DND-41 (cell line): Measurements from ENCODE around the gene CD99L2.

Source experiments
- ATAC-seq: fragments of 200-7000 bp; cut with Tn5 transposase; 3 replicates; pipeline ENCODE4 v1.9.1; 2021; ENCODE audit warnings: low read depth; ENCODE audit not compliant: insufficient read depth
- DNase-seq: peaks from one replicate; pipeline ENCODE4 v3.0.0-alpha.2; 2020
- H2AFZ ChIP-seq: 2 replicates; pipeline ENCODE4 v1.6.0; 2012; ENCODE audit warnings: low read depth, low read length
- H3K27ac ChIP-seq: 2 replicates; pipeline ENCODE4 v1.5.1; 2012; ENCODE audit warnings: low read length, inconsistent platforms
- H3K27me3 ChIP-seq: fragments of 200-600 bp; sonication (generic); 2 replicates; pipeline ENCODE4 v1.6.0; 2012; ENCODE audit warnings: low read length, mild to moderate bottlenecking, inconsistent platforms; ENCODE audit not compliant: insufficient read depth, poor library complexity
- H3K36me3 ChIP-seq: 2 replicates; pipeline ENCODE4 v1.5.1; 2012; ENCODE audit warnings: low read length, inconsistent platforms; ENCODE audit not compliant: insufficient read depth
- H3K4me1 ChIP-seq: 2 replicates; pipeline ENCODE4 v1.5.1; 2012; ENCODE audit warnings: mild to moderate bottlenecking, low read length; ENCODE audit not compliant: insufficient read depth
- H3K4me2 ChIP-seq: 2 replicates; pipeline ENCODE4 v1.6.0; 2012; ENCODE audit warnings: mild to moderate bottlenecking, moderate library complexity, low read length, inconsistent platforms; ENCODE audit not compliant: insufficient read depth
- H3K4me3 ChIP-seq, 2 experiments: fragments of 200-600 bp in 1 of 2; shearing (Covaris generic) in 1 of 2; 2 replicates each; pipeline ENCODE4 v1.5.1; 2012 to 2016; ENCODE audit warnings: inconsistent platforms in 2 of 2, low read length in 2 of 2, mild to moderate bottlenecking in 2 of 2, low read depth in 1 of 2, moderate library complexity in 1 of 2
- H3K79me2 ChIP-seq: 2 replicates; pipeline ENCODE4 v1.6.0; 2012; ENCODE audit warnings: low read length, inconsistent platforms; ENCODE audit not compliant: insufficient read depth
- H3K9ac ChIP-seq: 2 replicates; pipeline ENCODE4 v1.6.0; 2012; ENCODE audit warnings: low read depth, mild to moderate bottlenecking, inconsistent platforms, low read length, moderate library complexity
- H3K9me3 ChIP-seq: 2 replicates; pipeline ENCODE4 v1.5.1; 2012; ENCODE audit warnings: low read length, moderate library complexity, mild to moderate bottlenecking, inconsistent platforms; ENCODE audit not compliant: insufficient read depth, severe bottlenecking
- H4K20me1 ChIP-seq: 2 replicates; pipeline ENCODE4 v1.6.0; 2012; ENCODE audit warnings: low read length; ENCODE audit not compliant: insufficient read depth
- CTCF ChIP-seq: IDR thresholded peaks from 2 replicates; pipeline ENCODE4 v1.5.1; 2012; ENCODE audit warnings: borderline replicate concordance, low read length, moderate library complexity, mild to moderate bottlenecking; ENCODE audit not compliant: poor library complexity, severe bottlenecking; ENCODE audit errors: extremely low read depth
- EZH2 ChIP-seq: IDR thresholded peaks from 3 replicates; pipeline ENCODE4 v1.6.1; 2012; ENCODE audit warnings: borderline replicate concordance, low read depth, mild to moderate bottlenecking, moderate library complexity, low read length, inconsistent platforms; ENCODE audit not compliant: severe bottlenecking

CD99L2 gene

GRCh38 chrX:150792949-150793527 lies 105.4 kb downstream of the CD99L2 start:
- no peaks in the 10 kb centered on the region for H3K9me3 ChIP-seq
- ATAC-seq = no peak
- no peak overlapping the region for H2AFZ ChIP-seq
- no peak overlapping the region for H3K4me3 ChIP-seq
- no peak overlapping the region for H3K27ac ChIP-seq
- H3K4me1 ChIP-seq = no peaks in the 10 kb centered on the region
- DNase-seq = no peak
- no peaks in the 10 kb centered on the region for H3K79me2 ChIP-seq
- H3K4me2 ChIP-seq = no peak overlapping the region
- no peak overlapping the region for H3K9ac ChIP-seq
- no peak for TF ChIP-seq CTCF
- TF ChIP-seq EZH2 = no peak
- peaks cover 26% of the 10 kb centered on the region for H3K36me3 ChIP-seq
- H3K27me3 ChIP-seq = no peaks in the 10 kb centered on the region
- no peaks in the 10 kb centered on the region for H4K20me1 ChIP-seq

GRCh38 chrX:150790021-150790420 lies 108.4 kb downstream of the CD99L2 start:
- Histone ChIP-seq H3K36me3 (peaks cover 16% of the 10 kb centered on the region; the same call in 1 of the 2 replicates), H3K9ac (no peak overlapping the region), H3K27ac (no peak overlapping the region), H2AFZ (no peak overlapping the region), H3K4me3 (no peak overlapping the region), H4K20me1 (no peaks in the 10 kb centered on the region), H3K9me3 (no peaks in the 10 kb centered on the region), H3K4me1 (no peaks in the 10 kb centered on the region), H3K4me2 (no peak overlapping the region), H3K79me2 (no peaks in the 10 kb centered on the region), H3K27me3 (no peaks in the 10 kb centered on the region)
- ATAC-seq = no peak
- no peak for DNase-seq
- no peak for TF ChIP-seq EZH2
- TF ChIP-seq CTCF = no peak

GRCh38 chrX:150781677-150782076 lies 116.8 kb downstream of the CD99L2 start:
- DNase-seq (no peak), ATAC-seq (no peak)
- Histone ChIP-seq H2AFZ (no peak overlapping the region), H4K20me1 (no peaks in the 10 kb centered on the region), H3K27me3 (no peaks in the 10 kb centered on the region), H3K9ac (no peak overlapping the region), H3K36me3 (no peaks in the 10 kb centered on the region), H3K4me2 (no peak overlapping the region), H3K4me3 (no peak overlapping the region), H3K4me1 (no peaks in the 10 kb centered on the region), H3K27ac (no peak overlapping the region), H3K79me2 (no peaks in the 10 kb centered on the region), H3K9me3 (no peaks in the 10 kb centered on the region)
- no peak for TF ChIP-seq EZH2
- no peak for TF ChIP-seq CTCF

- H4K20me1 ChIP-seq = no peaks in the 10 kb centered on the region
- H3K79me2 ChIP-seq = no peaks in the 10 kb centered on the region
- H3K9me3 ChIP-seq = no peaks in the 10 kb centered on the region
- no peak for DNase-seq
- H3K36me3 ChIP-seq = peaks cover 7% of the 10 kb centered on the region; the same call in 1 of the 2 replicates
- TF ChIP-seq EZH2 = no peak
- TF ChIP-seq CTCF = no peak
- no peak overlapping the region for H3K4me2 ChIP-seq
- no peak for ATAC-seq
- H3K27me3 ChIP-seq = no peaks in the 10 kb centered on the region
- no peak overlapping the region for H3K4me3 ChIP-seq
- no peak overlapping the region for H2AFZ ChIP-seq
- no peak overlapping the region for H3K27ac ChIP-seq
- H3K4me1 ChIP-seq = no peaks in the 10 kb centered on the region
- H3K9ac ChIP-seq = no peak overlapping the region
Observed at GRCh38 chrX:150779385-150779784, 119.1 kb downstream of the CD99L2 start.
